Uterus (tissue), 2 donors: ENCODE results near the gene SORBS1.

ENCODE experiments used
- CTCF ChIP-seq, 4 experiments: fragments of 200-600 bp in 2 of 4; fragments of 450-650 bp in 2 of 4; sonication (generic) in 2 of 4; IDR thresholded peaks; one replicate each; pipeline ENCODE4 v1.5.1; 2016 to 2019; ENCODE audit warnings: antibody characterized with exemption in 4 of 4, mild to moderate bottlenecking in 2 of 4, moderate library complexity in 1 of 4
- POLR2A ChIP-seq, 2 donors: fragments of 450-650 bp; IDR thresholded peaks; one replicate each; pipeline ENCODE4 v1.6.1; 2016; ENCODE audit warnings: antibody characterized with exemption in 2 of 2, mild to moderate bottlenecking in 1 of 2, moderate library complexity in 1 of 2

GRCh38 chr10:95394161-95394880 lies 166.8 kb downstream of the SORBS1 start:
- TF ChIP-seq POLR2A (IDR thresholded peaks at IDR 0.05), result no peak
- TF ChIP-seq CTCF (IDR thresholded peaks at IDR 0.05), result no peak
